GM21619 (cell line): Measurements from ENCODE around the gene ENTPD8.
A peak's percentile ranks its signal among the peaks of the same experiment; 100 is the strongest.
"Not testable (repeated sequence)": the region's sequence is repeated elsewhere in the genome, so short reads cannot be mapped to it uniquely, and the experiment has no call there.

Experiments
- ATAC-seq: cut with Tn5 transposase; IDR thresholded peaks from one replicate; pipeline ENCODE4 v1.9.1; 2021; ENCODE audit not compliant: unreplicated experiment

Gene ENTPD8

GRCh38 chr9:137459601-137460362 is 18.6 kb upstream of the ENTPD8 start:
- no peak for ATAC-seq

DNA sequence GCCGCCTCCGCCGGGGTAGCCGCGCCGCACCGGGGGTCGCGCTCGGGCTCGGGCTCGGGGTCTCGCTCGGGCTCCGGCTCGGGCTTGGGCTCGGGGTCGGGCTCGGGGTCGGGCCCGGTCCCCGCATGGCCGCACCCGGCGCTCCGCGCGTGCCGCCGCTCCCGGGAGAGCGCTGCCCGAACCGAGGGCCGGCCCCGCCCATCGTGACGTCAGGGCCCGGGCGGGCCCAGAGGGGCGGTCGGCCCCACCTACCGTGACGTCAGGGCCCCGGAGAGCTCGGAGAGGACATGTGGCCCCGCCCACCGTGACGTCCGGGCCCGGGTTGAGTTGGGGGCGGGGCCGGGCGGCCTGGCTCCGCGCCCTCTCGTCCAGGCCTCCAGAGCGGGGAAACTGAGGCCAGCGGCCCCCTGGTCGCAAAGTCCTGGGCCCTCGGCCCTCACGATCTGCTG is 18.0 kb upstream of the ENTPD8 start, which contains the start of gene NSMF:
Gene NSMF (minus strand): TSS at position 183 of the 449 bp plus-strand sequence. CDS start 232 bp downstream, outside the sequence.
- peak; percentile 50 for ATAC-seq

GRCh38 chr9:137458194-137459151 is 17.3 kb upstream of the ENTPD8 start:
- ATAC-seq, result peak; percentile 4

- ATAC-seq, result no peak
Measured at GRCh38 chr9:137457406-137458193, 16.4 kb upstream of the ENTPD8 start.

DNA sequence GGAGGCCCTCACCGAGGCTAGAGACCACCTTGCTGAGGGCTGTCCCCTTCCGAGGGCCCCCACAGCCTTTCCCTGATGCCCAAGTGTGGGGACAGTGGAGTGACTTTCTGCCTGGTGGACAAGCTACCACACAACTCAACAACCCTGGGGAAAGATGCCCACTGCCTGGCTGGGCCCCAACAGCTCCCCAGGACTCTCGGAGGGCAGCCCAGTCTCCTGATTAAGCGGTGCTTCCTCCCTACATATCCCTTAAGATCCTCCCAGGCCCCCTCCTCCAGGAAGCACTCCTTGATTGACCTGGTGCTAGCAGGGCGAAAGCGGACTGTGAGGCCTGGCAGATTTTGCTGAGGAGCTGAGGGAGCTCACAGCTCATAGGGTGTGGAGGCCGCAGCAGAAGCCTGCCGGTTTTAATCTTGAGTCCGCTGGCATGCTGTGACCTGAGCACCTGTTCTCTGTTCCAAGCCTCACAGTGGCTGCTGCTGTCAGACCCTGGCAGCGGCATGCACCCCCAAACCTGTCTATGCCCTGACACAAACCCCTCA is 15.8 kb upstream of the ENTPD8 start:
- ATAC-seq, result no peak

- no peak for ATAC-seq
Measured at GRCh38 chr9:137456061-137456863, 15.1 kb upstream of the ENTPD8 start.

DNA sequence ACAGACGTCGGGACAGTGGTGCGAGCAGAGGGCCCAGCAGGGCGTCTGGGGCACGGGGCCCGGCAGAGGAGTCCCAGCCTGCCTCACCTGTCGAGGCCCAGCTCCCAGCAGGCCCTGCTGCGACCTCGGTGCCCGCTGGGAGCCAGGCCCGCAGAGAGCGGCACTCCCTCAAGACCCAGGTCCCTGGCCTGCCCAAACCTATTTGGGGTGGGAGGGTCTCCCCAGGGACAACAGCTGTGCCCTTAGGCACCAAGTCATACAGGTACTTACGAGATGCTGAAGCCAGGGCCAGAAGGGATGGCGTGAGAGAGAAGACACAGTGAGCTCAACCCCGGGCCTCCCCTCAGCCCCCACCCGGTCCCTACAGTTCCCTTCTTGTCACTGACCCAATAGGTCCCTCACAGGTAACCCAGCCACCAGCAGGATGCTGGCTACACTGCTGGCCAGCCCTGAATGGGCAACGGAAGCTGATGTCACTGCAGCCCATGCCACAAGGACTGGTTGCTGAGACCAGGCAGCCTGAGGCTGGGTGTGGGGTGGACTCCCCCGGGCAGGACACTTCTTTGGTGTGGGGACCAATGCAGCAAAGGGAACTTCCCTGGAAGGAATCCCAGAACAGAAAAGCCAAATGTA is 14.3 kb upstream of the ENTPD8 start:
- no peak for ATAC-seq

DNA sequence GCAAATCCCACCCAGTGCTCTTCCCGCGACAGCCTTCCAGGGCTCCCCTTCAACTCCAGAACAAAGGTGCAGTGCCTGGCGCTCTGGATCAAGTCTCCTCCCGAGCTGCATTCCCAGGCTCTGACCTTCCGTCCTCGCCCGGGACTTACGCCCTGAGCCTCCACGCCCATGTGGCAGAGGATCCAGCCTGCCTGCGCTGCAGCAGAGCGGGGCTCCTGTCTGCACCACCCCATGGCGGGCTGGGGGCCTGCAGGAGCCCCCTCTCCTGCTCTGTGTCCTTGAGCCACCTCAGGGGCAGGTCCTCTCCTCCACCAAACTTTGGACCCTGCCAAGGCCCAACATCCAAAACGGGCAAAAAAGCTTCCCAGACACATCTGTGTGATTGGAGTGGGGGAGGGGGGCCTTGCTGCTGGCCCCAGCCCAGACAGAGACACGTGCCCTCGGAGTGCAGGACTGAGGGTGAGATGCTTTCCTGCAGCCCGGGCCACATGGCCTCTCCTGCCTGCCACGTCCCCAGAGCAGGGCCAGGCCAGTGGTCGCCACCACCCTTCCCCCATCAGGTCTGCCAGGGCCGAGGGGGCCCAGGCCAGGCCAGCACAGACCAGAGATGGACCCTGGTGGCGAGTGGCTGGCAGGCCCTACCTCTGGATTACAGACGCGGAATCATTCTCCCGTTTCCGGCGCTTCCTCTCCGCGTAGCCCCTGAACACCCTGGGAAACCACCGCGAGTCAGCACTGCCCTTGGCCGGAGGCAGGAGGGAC is 13.6 kb upstream of the ENTPD8 start:
- no peak for ATAC-seq

DNA sequence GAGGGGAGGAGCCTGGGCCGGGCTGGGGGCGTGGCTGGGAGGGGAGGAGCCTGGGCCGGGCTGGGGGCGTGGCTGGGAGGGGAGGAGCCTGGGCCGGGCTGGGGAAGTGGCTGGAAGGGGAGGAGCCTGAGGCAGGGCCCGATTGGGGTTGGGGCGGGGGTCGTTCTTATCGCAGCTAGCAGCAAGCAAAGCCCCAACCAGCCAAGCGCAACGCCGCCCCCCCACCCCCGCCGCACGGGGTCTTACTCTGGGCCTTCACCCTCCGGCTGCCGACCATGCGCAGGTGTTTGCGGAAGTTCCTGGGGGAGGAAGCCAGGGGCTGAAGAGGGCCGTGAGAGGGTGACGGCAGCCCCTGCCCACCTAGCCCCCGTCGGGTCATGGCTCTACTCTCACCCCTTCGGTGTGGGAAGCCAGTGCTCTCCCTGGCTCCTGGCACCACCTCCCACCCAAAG is 13.0 kb upstream of the ENTPD8 start:
- ATAC-seq, result no peak

GRCh38 chr9:137453643-137454081 is 12.5 kb upstream of the ENTPD8 start:
- no peak for ATAC-seq

DNA sequence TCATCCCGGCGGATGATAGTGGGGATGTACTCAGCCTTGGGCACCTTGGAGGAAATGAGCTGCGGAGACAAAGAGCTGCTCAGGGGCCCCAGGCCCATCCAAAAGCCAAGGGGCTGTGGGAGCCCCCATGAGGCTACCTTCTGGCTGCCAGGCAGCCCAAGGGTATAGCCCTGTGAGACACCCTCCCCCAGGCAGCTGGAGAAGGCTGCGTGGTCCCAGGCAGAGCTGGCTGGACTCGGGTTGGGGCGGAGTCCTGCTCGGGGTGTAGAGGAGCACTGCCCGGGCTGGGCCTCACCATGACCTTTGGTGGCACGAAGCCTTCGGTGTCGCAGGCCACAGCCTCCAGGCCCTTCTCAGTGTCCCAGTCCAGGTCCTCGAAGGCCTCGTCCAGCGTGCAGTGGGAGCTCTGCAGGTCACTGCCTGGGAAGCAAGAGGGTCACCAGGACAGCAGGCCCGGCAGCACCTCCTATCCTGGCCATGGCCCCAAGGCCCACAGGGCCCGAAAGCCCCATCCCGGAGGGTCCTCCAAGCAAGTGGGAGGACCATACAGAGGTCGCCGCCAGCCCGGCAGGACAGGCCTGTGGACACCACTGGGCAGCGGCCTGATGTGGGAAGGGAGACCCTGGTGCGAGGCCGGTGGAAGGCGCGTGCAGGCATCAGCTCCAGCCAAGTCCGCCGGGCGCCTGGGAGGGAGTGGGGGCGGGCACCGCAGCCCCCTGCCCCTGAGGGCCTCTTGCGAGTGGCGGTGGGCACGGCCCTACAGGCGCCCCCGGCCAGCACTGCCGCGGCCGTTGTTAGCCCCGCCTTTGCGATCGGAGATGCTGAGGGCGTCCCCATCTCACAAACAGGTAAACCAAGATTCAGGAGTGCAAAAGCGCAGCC is 11.8 kb upstream of the ENTPD8 start:
- ATAC-seq, result no peak

DNA sequence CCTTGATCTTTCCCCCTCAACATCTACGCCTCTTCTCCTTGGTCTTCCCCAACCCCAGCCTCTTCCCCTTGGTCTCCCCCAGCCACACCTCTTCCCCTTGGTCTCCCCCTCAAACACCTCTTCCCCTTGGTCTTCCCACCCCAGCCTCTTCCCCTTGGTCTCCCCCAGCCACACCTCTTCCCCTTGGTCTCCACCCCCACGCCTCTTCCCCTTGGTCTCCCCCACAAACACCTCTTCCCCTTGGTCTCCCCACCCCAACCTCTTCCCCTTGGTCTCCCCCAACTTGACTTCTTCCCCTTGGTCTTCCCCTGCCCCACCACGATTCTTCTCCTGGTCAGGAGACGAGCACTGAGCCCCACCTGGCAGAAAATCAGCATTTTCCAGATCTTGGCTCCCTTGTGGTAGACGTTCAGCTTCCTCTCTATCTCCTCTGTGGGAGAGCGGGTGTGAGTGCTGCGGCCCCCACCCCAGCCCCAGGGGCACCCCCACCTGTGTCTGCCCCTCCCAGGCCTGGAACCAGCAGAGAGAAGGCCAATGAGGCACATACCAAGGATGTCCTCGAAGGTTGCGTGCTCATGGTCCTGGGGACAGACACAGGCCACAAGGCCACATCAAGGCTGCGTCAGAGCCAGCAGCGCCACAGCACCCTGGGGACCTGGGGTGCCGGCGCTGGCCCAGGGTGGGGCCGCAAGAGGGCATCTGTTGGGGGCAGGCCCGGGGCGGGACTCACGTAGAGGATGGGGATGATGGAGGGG is 11.0 kb upstream of the ENTPD8 start:
- no peak for ATAC-seq

- not testable (repeated sequence) for ATAC-seq
Measured at GRCh38 chr9:137451264-137452005, 10.3 kb upstream of the ENTPD8 start.

DNA sequence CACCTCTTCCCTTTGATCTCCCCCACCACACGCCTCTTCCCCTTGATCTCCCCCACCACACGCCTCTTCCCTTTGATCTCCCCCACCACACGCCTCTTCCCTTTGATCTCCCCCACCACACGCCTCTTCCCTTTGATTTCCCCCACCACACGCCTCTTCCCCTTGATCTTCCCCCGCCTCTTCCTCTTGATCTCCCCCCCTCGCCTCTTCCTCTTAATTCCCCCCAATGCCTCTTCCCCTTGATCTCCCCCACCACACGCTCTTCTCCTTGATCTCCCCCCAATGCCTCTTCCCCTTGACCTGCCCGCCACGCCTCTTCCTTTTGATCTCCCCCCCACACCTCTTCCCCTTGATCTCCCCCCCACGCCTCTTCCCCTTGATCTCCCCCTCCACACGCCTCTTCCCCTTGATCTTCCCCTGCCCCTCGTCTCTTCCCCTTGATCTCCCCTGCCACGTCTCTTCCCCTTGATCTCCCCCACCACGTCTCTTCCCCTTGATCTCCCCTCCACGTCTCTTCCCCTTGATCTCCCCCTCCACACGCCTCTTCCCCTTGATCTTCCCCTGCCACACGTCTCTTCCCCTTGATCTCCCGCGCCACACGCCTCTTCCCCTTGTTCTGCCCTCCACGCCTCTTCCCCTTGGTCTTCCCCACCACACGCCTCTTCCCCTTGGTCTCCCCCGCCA is 9.5 kb upstream of the ENTPD8 start:
- ATAC-seq, result not testable (repeated sequence)

- no peak for ATAC-seq
Measured at GRCh38 chr9:137449931-137450538, 8.9 kb upstream of the ENTPD8 start.
